ES-I3 (cell line): ENCODE data around the gene PDZRN3.

Experiments
- H3K36me3 ChIP-seq: 2 replicates; pipeline ENCODE4 v1.6.1; 2013; ENCODE audit warnings: mild to moderate bottlenecking, low read length, control low read depth, moderate library complexity; ENCODE audit not compliant: insufficient read depth
- H3K4me1 ChIP-seq: 2 replicates; pipeline ENCODE4 v1.6.1; 2013; ENCODE audit warnings: mild to moderate bottlenecking, control low read depth, low read length; ENCODE audit not compliant: insufficient read depth
- H3K9ac ChIP-seq: 2 replicates; pipeline ENCODE4 v1.6.1; 2013; ENCODE audit warnings: low read depth, mild to moderate bottlenecking, low read length, moderate library complexity
- H3K9me3 ChIP-seq: 2 replicates; pipeline ENCODE4 v1.6.1; 2013; ENCODE audit warnings: mild to moderate bottlenecking, low read length, moderate library complexity; ENCODE audit not compliant: control insufficient read depth, insufficient read depth

PDZRN3 gene

DNA sequence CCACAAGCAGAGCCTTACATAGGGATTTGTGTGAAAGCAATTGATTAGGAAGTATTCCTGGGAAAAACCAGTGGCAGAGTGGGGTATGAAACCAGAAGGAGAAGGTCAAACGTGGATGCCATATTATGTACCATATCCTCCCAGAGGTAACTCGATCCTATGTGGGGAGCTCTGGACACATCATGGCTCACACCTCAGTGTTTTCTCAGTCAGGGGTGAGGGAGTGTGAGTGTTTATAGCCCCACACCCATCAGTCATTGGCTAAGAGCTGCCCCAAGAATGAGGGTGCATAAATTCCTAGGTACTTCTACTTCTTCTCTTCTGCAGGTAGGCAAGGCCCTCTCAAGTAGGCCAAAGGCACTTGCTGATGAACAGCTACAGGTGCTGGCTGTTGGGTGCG lies 28.2 kb upstream of the PDZRN3 start:
- no peak overlapping the region for H3K9ac ChIP-seq
- no peaks in the 10 kb centered on the region for H3K4me1 ChIP-seq
- H3K9me3 ChIP-seq, result no peaks in the 10 kb centered on the region
- H3K36me3 ChIP-seq, result no peaks in the 10 kb centered on the region

GRCh38 chr3:73637042-73637441 lies 12.3 kb upstream of the PDZRN3 start:
- no peaks in the 10 kb centered on the region for H3K9me3 ChIP-seq
- no peaks in the 10 kb centered on the region for H3K36me3 ChIP-seq
- H3K4me1 ChIP-seq, result no peaks in the 10 kb centered on the region; the same call in 1 of the 2 replicates
- H3K9ac ChIP-seq, result no peak overlapping the region

DNA sequence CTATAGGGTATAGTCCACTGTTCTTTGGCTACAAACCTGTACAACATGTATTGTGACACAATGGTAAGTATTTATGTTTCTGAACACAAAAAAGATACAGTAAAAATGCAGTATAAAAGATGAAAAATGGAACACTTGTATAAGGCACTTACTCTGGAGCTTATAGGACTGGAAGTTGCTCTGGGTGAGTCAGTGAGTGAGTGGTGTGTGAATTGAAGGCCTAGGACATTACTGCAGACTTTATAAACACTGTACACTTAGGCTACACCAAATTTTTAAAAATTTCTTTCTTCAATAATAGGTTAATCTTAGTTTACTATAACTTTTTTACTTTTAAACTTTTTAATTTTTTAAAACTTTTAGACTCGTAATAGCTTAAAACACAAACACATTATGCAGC lies 10.5 kb upstream of the PDZRN3 start:
- no peak overlapping the region for H3K9ac ChIP-seq
- no peaks in the 10 kb centered on the region for H3K9me3 ChIP-seq
- no peaks in the 10 kb centered on the region; the same call in 1 of the 2 replicates for H3K4me1 ChIP-seq
- no peaks in the 10 kb centered on the region for H3K36me3 ChIP-seq

GRCh38 chr3:73633916-73634344 lies 9.2 kb upstream of the PDZRN3 start:
- H3K9ac ChIP-seq, result no peak overlapping the region
- H3K36me3 ChIP-seq, result no peaks in the 10 kb centered on the region
- no peaks in the 10 kb centered on the region for H3K9me3 ChIP-seq
- H3K4me1 ChIP-seq, result no peaks in the 10 kb centered on the region; the same call in 1 of the 2 replicates

- Histone ChIP-seq H3K4me1 (no peaks in the 10 kb centered on the region; the same call in 1 of the 2 replicates), H3K9me3 (no peaks in the 10 kb centered on the region), H3K36me3 (no peaks in the 10 kb centered on the region), H3K9ac (no peak overlapping the region)
Observed at GRCh38 chr3:73633453-73633852, 8.7 kb upstream of the PDZRN3 start.

DNA sequence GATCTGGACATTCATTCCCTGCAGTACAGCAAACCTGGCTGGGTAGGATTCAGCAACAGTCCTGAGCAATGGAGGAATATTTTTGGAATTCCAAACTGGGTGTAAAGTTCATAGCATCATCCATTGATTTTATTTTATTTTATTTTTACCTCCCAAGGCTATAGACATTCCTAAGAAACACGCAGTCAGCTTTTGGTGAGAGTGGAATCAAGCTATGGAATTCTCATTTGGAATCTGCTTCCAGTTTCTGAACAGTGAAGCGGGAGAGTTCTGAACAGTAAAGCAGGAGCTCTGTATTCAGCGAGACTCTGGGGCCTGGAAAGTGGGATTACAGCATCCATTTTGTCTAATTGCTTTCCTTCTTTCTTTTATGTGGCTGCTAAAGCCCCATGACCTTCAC lies 1.4 kb upstream of the PDZRN3 start:
- H3K36me3 ChIP-seq, result no peaks in the 10 kb centered on the region

GRCh38 chr3:73624017-73624820 lies 522 bp downstream of the PDZRN3 start:
- H3K9me3 ChIP-seq, result no peaks in the 10 kb centered on the region
- H3K9ac ChIP-seq, result peak overlapping the region; percentile 79
- H3K4me1 ChIP-seq, result no peaks in the 10 kb centered on the region
- no peaks in the 10 kb centered on the region for H3K36me3 ChIP-seq

More for the DNA sequence above, 1.4 kb upstream of the PDZRN3 start:
- H3K9me3 ChIP-seq, result no peaks in the 10 kb centered on the region
- H3K9ac ChIP-seq, result no peak overlapping the region
- no peaks in the 10 kb centered on the region for H3K4me1 ChIP-seq

DNA sequence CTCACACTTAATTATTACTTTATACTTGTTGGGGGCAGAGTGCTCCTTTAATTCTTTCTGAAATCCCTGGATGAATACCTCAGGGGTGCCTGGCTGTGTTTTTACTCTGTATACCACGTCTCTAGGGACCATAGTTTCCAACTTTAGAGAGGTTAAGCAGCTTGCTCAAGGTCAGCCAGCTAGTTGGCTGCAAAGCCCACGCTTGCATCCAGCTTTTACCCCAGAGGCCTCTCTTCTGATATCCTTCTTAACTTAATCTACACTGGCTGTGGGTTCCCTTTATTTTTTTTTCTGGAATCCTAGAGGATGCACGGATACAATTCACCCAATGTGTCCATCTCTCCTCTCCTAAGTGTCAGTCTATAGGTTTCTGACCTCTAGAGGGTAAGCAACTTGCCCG lies 1.4 kb downstream of the PDZRN3 start:
- Histone ChIP-seq H3K36me3 (no peaks in the 10 kb centered on the region), H3K9ac (peak overlapping the region; percentile 79; the same call in 1 of the 2 replicates), H3K4me1 (no peaks in the 10 kb centered on the region), H3K9me3 (no peaks in the 10 kb centered on the region)

- Histone ChIP-seq H3K9me3 (no peaks in the 10 kb centered on the region), H3K4me1 (no peaks in the 10 kb centered on the region), H3K9ac (no peak overlapping the region), H3K36me3 (no peaks in the 10 kb centered on the region)
Observed at GRCh38 chr3:73622091-73622805, 2.5 kb downstream of the PDZRN3 start.

DNA sequence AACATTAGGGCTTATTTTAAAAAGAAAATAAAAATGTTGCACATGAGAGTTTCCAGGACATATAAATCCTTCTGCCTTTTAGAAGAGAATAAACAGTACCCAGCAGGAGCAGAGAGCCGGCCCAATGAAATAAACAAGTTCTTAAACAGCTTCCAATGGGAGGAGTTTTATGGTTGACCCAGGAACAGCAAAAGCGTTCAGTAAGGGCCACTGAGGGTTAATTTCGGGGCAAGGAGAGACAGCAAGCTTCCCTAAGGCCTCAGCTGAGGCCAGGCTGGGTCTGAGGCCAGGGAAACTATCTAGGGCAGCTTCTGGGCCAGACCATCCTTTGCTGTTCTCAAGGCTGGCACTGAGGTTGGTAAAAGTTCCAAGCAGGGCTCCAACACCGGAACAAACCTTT lies 3.4 kb downstream of the PDZRN3 start:
- no peaks in the 10 kb centered on the region for H3K36me3 ChIP-seq
- no peaks in the 10 kb centered on the region for H3K9me3 ChIP-seq
- H3K9ac ChIP-seq, result no peak overlapping the region
- no peaks in the 10 kb centered on the region for H3K4me1 ChIP-seq

- Histone ChIP-seq H3K4me1 (no peaks in the 10 kb centered on the region), H3K9me3 (no peaks in the 10 kb centered on the region), H3K9ac (no peak overlapping the region), H3K36me3 (no peaks in the 10 kb centered on the region)
Observed at GRCh38 chr3:73618461-73618860, 6.3 kb downstream of the PDZRN3 start.

GRCh38 chr3:73616056-73616455 lies 8.7 kb downstream of the PDZRN3 start:
- H3K9ac ChIP-seq, result no peak overlapping the region
- H3K4me1 ChIP-seq, result no peaks in the 10 kb centered on the region
- no peaks in the 10 kb centered on the region for H3K9me3 ChIP-seq
- H3K36me3 ChIP-seq, result no peaks in the 10 kb centered on the region

DNA sequence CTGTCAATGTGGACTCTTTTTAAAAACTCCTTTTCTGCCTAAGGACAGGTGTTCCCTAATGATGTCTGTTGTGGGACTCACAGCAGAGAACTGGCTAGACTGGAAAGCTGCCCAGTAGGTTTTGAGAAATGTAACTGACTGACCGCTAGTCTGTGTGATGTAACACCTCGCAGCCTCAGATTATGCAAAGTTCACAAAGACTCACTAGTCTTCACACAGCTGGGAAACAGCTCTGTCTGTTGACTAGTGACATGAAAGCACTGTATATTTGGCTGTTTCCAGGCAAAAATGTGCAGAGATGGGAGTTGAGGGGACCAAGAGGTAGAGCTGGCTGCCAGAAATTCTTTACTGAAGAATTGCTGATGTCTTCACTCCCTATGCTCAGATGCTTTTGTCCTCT lies 10.3 kb downstream of the PDZRN3 start:
- Histone ChIP-seq H3K9ac (no peak overlapping the region), H3K9me3 (no peaks in the 10 kb centered on the region), H3K36me3 (no peaks in the 10 kb centered on the region), H3K4me1 (no peaks in the 10 kb centered on the region)

DNA sequence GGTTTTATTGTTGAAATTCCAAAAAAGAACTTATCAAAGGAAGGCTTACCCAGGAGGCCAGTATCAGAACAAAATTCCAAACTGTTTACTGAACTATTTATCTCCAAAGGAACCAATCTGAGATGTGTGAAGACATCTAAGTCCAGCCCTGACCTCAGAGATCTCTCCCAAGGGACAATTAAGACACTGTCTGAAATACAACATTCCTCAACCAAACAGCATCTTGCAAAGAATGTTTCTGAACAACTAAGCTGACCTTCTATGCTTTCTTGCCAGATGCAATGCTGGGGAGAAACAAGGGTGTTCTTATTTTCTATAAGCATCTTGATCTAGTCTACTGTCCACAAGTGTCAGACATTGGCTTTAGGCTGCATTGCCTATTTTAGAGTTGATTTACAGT lies 13.6 kb downstream of the PDZRN3 start:
- Histone ChIP-seq H3K9me3 (no peaks in the 10 kb centered on the region), H3K36me3 (no peaks in the 10 kb centered on the region), H3K4me1 (no peaks in the 10 kb centered on the region), H3K9ac (no peak overlapping the region)

DNA sequence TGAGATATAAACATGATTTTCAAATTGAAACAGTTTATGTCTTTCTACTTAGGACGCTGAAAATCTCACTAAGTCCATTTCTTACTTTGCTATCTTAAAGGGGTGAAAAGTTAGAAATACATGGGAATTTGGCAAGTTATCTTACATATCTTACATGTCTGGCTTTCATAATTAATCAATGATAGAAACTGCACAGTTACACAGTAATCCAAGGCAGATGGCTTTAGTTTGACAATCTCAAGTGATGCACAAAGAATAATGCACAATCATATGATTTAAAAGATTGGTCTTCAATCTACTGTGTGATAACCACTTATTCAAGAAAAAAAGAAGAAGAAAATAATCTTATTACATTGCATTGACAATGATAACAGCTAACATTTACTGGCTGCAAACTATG lies 14.2 kb downstream of the PDZRN3 start:
- Histone ChIP-seq H3K9me3 (no peaks in the 10 kb centered on the region), H3K9ac (no peak overlapping the region), H3K36me3 (no peaks in the 10 kb centered on the region), H3K4me1 (no peaks in the 10 kb centered on the region)
